Peyer's patch (tissue), 4 donors: ENCODE results near the gene KCNRG. TPM values are rescaled to one million over a fixed set of nuclear protein-coding genes. Genes with fewer than 3 reads are reported as not detected.

ENCODE experiments used
- DNase-seq, 3 donors: peaks; one replicate each; pipeline ENCODE4 v3.0.0-alpha.2; 2017 to 2019
- H3K27ac ChIP-seq, 4 donors: fragments of 200-600 bp; sonication (generic); one replicate each; pipeline ENCODE4 v1.5.1; 2016 to 2019
- H3K27me3 ChIP-seq, 2 donors: fragments of 200-600 bp; sonication (generic); one replicate each; pipeline ENCODE4 v1.5.1; 2019
- H3K36me3 ChIP-seq, 3 donors: fragments of 200-600 bp; sonication (generic); one replicate each; pipeline ENCODE4 v1.5.1; 2016 to 2019
- H3K4me1 ChIP-seq, 4 donors: fragments of 200-600 bp; sonication (generic); one replicate each; pipeline ENCODE4 v1.5.1; 2016 to 2019
- H3K4me3 ChIP-seq, 4 donors: fragments of 200-600 bp; sonication (generic); 1 replicate in 3 of 4; 2 replicates in 1 of 4; pipeline ENCODE4 v1.5.1; 2016 to 2019; ENCODE audit warnings: mild to moderate bottlenecking in 1 of 4
- H3K9me3 ChIP-seq, 4 donors: fragments of 200-600 bp; sonication (generic); one replicate each; pipeline ENCODE4 v1.5.1; 2016 to 2019; ENCODE audit warnings: mild to moderate bottlenecking in 1 of 4
- POLR2A ChIP-seq, 2 donors: fragments of 450-650 bp; IDR thresholded peaks; one replicate each; pipeline ENCODE4 v1.5.1; 2017; ENCODE audit warnings: antibody characterized with exemption in 2 of 2, mild to moderate bottlenecking in 2 of 2, moderate library complexity in 2 of 2
- total RNA-seq, 4 donors: library from RNA; depleted of rRNA; stranded (reverse); fragments of >200 nt; gene quantifications; one replicate each; pipeline ENCODE4 v1.1.0, GENCODE V29; 2016
- TF ChIP-seq, protein P1 (sequence below), 6 experiments: fragments of 450-650 bp in 4 of 6; fragments of 200-600 bp in 2 of 6; sonication (generic) in 1 of 6; IDR thresholded peaks; one replicate each; pipeline ENCODE4 v1.5.1; 2017 to 2019; ENCODE audit warnings: antibody characterized with exemption in 6 of 6, mild to moderate bottlenecking in 3 of 6, moderate library complexity in 1 of 6

Gene KCNRG
- total RNA-seq, 4 donors from 2014 or later: 2.4 to 2.9 TPM; not detected in 2

DNA sequence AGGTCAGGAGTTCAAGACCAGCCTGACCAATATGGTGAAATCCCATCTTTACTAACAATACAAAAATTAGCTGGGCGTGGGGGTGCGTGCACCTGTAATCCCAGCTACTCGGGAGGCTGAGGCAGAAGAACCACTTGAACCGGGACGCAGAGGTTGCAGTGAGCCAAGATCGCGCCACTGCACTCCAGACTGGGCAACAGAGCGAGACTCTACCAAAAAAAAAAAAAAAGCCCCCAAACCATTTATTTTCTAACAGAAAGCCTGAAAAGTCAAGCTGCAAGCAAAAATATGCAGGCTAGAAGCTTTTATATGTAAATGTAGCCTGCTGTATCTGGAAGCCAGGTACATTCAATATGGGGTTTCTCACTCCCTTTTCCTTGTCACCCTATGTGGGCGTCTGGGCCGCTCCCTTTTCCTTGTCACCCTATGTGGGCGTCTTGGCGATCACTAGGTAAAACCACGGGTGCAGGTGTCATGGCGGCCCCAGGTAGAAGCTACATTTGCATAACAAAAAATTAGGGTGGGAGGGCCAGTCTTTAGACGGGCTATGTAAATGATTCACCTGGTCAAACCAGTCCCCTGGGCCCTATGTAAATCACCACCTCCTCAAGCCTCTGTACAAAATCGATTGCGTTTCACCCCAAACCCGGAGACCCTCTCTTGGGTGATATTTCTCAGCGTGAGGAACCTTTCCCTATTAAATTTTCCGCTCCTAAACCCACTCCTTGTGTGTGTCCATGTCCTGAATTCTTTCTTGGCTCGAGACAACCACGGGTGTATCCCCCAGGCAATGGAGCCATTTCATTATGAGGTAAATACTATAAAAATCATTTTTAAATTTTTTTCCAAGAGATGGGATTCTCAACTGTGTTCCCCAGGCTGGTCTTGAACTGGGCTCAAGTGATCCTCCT is 16.3 kb upstream of the KCNRG start:
- no peaks in the 10 kb centered on the region for H3K27me3 ChIP-seq
- H3K4me1 ChIP-seq: peaks cover 6 to 34% (median 12%) of the 10 kb centered on the region in 4 donors
- TF ChIP-seq POLR2A (IDR thresholded peaks at IDR 0.05): no peak
- TF ChIP-seq, protein P1, sequence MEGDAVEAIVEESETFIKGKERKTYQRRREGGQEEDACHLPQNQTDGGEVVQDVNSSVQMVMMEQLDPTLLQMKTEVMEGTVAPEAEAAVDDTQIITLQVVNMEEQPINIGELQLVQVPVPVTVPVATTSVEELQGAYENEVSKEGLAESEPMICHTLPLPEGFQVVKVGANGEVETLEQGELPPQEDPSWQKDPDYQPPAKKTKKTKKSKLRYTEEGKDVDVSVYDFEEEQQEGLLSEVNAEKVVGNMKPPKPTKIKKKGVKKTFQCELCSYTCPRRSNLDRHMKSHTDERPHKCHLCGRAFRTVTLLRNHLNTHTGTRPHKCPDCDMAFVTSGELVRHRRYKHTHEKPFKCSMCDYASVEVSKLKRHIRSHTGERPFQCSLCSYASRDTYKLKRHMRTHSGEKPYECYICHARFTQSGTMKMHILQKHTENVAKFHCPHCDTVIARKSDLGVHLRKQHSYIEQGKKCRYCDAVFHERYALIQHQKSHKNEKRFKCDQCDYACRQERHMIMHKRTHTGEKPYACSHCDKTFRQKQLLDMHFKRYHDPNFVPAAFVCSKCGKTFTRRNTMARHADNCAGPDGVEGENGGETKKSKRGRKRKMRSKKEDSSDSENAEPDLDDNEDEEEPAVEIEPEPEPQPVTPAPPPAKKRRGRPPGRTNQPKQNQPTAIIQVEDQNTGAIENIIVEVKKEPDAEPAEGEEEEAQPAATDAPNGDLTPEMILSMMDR (IDR thresholded peaks at IDR 0.05): no peak
- H3K27ac ChIP-seq: no peak overlapping the region
- no peak for DNase-seq
- peak overlapping the region in 2 of 4 donors; percentile 14 to 83 for H3K4me3 ChIP-seq
- no peaks in the 10 kb centered on the region for H3K9me3 ChIP-seq
- H3K36me3 ChIP-seq: peaks cover 0 to under 1% (median 0%) of the 10 kb centered on the region in 3 donors

DNA sequence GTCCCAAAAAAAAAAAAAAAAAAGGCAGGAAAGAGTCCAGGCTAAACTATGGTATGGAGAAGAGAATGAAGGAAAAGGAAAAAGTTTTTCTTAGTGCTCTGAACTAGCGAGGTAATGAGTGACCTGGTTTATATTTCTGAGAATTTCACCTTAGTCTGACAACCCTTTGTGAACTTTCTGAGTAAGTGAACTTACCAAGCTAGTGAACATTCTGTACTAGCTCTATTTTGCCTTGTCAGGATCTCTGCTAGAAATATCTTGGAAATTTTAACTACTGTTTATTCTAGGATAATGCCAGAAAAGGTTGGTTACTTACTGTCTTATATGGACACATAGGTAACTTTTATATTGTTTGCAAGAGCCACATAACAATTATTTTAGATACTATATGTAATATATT is 14.0 kb upstream of the KCNRG start:
- H3K4me1 ChIP-seq: peaks cover 6 to 40% (median 12%) of the 10 kb centered on the region in 4 donors

DNA sequence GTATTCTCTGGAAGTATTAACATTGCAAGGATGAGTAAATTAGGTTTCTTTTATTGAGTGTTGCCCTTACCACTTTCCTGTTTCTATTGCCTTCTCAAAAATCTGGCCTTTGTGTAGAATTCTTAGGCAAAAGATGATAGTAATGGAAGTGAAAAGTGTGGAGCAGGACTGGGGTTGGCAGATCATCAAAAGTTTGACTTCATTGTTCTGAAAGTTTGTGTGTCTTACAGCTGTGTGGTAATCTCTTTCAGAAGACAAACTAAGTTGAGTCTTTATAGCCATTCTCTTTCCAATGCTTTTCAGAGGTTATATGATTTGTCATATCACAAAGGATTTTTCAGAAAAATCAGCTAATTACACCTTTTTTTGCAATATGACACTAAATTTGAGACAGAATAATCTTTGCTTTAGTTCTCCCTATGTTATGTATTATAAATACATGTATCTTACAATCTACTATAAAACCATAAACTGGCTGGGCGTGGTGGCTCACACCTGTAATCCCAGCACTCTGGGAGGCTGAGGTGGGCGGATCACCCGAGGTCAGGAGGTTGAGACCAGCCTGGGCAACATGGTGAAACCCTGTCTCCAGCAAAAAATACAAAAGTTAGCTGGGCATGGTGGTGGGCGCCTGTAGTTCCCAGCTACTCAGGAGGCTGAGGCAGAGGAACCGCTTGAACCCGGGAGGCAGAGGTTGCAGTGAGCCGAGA is 8.7 kb upstream of the KCNRG start:
- Histone ChIP-seq H3K36me3 (peaks cover 0 to 20% (median 0%) of the 10 kb centered on the region in 3 donors), H3K27ac (peak overlapping the region in 2 of 4 donors; percentile 11 to 50), H3K9me3 (peaks cover 0 to 3% (median 0%) of the 10 kb centered on the region in 4 donors), H3K4me1 (peaks cover 0 to 22% (median 3%) of the 10 kb centered on the region in 4 donors), H3K27me3 (no peaks in the 10 kb centered on the region), H3K4me3 (no peak overlapping the region)
- DNase-seq: peak in 1 of 3 donors; percentile 64
- TF ChIP-seq, protein P1 (IDR thresholded peaks at IDR 0.05): no peak
- no peak for TF ChIP-seq POLR2A (IDR thresholded peaks at IDR 0.05)

More for the DNA sequence above, 14.0 kb upstream of the KCNRG start:
- Histone ChIP-seq H3K9me3 (no peaks in the 10 kb centered on the region), H3K4me3 (no peak overlapping the region), H3K27ac (no peak overlapping the region), H3K27me3 (no peaks in the 10 kb centered on the region), H3K36me3 (peaks cover 0 to 8% (median 0%) of the 10 kb centered on the region in 3 donors)
- no peak for DNase-seq
- TF ChIP-seq, protein P1 (IDR thresholded peaks at IDR 0.05): no peak
- no peak for TF ChIP-seq POLR2A (IDR thresholded peaks at IDR 0.05)

DNA sequence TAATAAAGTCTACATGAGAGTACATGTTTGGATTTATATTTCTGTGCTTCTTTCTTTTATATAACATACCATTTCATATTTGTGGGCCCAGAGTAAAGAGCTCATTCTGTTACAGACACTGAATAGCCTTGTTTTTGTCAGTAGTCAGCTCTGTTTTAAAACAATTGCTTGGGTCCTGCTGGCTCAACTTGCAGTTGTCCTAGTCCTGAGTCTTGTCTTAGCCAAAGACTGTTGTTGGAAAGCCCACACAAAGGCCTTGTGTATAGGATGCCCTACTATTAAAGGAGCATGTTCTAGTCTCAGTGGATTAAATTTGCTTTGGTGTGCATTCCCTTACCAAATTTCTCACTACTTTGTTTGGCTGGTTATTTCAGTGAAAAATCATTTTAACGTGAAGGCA is 3.8 kb upstream of the KCNRG start:
- Histone ChIP-seq H3K27me3 (no peaks in the 10 kb centered on the region), H3K36me3 (peaks cover 0 to 31% (median 0%) of the 10 kb centered on the region in 3 donors), H3K4me3 (no peak overlapping the region), H3K9me3 (peaks cover 0 to 3% (median 0%) of the 10 kb centered on the region in 4 donors), H3K4me1 (no peaks in the 10 kb centered on the region), H3K27ac (no peak overlapping the region)
- no peak for DNase-seq
- TF ChIP-seq POLR2A (IDR thresholded peaks at IDR 0.05): no peak
- TF ChIP-seq, protein P1 (IDR thresholded peaks at IDR 0.05): no peak

DNA sequence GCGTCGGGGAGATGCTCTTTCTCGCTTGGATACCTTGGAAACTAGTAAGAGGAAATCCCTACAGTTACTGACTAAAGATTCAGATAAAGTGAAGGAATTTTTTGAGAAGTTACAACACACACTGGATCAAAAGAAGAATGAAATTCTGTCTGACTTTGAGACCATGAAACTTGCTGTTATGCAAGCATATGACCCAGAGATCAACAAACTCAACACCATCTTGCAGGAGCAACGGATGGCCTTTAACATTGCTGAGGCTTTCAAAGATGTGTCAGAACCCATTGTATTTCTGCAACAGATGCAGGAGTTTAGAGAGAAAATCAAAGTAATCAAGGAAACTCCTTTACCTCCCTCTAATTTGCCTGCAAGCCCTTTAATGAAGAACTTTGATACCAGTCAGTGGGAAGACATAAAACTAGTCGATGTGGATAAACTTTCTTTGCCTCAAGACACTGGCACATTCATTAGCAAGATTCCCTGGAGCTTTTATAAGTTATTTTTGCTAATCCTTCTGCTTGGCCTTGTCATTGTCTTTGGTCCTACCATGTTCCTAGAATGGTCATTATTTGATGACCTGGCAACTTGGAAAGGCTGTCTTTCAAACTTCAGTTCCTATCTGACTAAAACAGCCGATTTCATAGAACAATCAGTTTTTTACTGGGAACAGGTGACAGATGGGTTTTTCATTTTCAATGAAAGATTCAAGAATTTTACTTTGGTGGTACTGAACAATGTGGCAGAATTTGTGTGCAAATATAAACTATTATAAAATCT is 2.7 kb upstream of the KCNRG start:
- Histone ChIP-seq H3K27me3 (no peaks in the 10 kb centered on the region), H3K4me1 (no peaks in the 10 kb centered on the region), H3K4me3 (no peak overlapping the region), H3K27ac (no peak overlapping the region), H3K36me3 (peaks cover 0 to 31% (median 0%) of the 10 kb centered on the region in 3 donors), H3K9me3 (peaks cover 0 to 3% (median 0%) of the 10 kb centered on the region in 4 donors)
- DNase-seq: no peak
- TF ChIP-seq POLR2A (IDR thresholded peaks at IDR 0.05): no peak
- TF ChIP-seq, protein P1 (IDR thresholded peaks at IDR 0.05): no peak
